AG09319 (cell line): ENCODE data around the gene BMP3.

Experiments
- DNase-seq: peaks from one replicate; pipeline ENCODE4 v3.0.0-alpha.2; 2010; ENCODE audit warnings: low read depth; ENCODE audit errors: extremely low read depth
- CTCF ChIP-seq: IDR thresholded peaks from 2 replicates; pipeline ENCODE4 v1.5.1; 2011; ENCODE audit warnings: low read depth, mild to moderate bottlenecking, inconsistent platforms, low read length, moderate library complexity

BMP3 gene

DNA sequence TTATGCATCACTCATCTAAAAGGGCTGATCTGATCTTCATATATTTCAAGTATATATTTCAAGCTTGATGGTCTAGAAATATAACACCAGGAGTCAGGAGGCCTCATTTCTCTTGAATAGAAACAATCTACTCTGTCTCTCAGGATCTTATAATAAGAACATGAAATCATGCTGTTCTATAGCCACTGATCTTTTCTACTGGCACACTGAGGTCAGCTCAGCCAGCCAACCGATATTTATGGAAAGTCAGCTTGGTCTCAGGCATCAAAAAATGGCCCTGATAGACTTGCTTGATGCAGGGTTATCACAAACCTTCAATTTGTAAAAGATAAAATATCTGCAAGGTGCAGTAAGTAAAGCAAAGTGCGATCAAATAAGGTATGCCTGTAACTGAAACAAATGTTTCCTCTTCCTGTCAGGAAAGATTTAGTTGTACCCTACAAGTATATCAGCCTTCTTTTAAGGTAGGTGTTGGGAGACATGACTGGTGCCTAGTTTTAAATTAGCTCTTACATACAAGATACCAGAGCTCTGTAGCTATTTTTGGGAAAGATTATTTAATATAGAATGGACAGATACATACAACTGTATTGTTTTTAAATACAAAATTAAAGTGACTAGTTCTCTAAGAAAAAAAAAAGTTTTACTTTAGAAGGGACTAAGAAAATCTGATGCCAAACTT lies 63.4 kb downstream of the BMP3 start:
- no peak for TF ChIP-seq CTCF
- no peak for DNase-seq

DNA sequence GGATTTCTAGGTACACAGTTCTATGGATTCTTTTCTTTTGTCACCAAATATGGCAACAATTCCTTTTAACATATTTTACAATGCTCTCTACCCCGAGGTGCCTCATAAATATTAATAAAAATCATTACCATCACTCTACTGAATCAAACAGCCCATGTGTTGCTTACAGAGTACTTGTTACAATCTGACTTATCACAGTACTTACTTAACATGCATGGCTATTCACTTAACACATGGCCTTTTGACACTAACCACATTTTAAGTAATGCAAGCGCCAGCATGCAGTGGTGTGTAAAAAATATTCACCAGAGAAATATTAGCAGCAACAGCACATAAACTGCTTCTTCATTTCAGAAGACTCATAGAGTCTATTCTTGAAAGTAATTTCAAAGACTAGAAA lies 64.9 kb downstream of the BMP3 start:
- no peak for DNase-seq
- TF ChIP-seq CTCF: no peak

DNA sequence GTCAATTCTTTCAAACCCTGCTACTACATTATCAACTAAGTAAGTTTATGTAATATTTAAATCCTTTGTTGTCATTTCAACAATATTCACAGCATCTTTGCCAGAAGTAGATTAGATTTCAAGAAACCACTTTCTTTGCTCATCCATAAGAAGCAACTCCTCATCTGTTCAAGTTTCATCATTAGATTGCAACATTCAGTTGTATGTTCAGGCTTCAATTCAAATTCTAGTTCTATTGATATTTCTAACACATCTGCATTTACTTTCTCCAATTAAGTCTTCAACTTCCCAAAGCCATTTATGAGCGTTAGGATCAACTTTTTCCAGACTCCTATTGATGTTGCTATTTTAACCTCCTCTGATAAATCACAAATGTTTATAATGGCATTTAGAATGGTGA lies 66.1 kb downstream of the BMP3 start:
- DNase-seq: peak; percentile 43
- no peak for TF ChIP-seq CTCF

DNA sequence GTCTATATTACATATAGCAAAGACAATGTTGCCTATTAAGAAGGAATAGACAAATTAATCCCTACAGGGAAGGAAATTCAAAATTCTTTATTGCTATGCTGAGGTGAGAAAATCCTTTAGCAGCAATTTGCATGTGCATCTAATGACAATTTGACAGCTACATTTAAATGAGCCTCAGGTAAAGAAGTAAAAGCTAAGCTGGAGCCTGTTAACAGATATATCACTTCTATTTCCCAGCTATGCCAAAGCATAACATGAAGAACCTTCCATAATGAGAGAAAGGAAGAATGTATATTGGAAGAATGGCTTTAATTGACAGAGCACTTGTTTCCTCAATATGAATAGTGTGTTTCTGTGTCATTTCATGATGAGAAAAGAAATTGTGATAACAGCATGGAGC lies 71.6 kb downstream of the BMP3 start:
- DNase-seq: no peak
- no peak for TF ChIP-seq CTCF

- DNase-seq: no peak
- TF ChIP-seq CTCF: no peak
Measured at GRCh38 chr4:81106150-81106549, 75.6 kb downstream of the BMP3 start.
